GM06990 (cell line): ENCODE results near the gene MAGI2.

Source experiments
- DNase-seq: peaks from one replicate; pipeline ENCODE4 v3.0.0-alpha.2; 2011; ENCODE audit not compliant: insufficient read length; ENCODE audit errors: extremely low read depth
- H3K27me3 ChIP-seq: replicated peaks from 2 replicates; pipeline ENCODE4 v1.6.0; 2011; ENCODE audit warnings: low read length; ENCODE audit not compliant: control insufficient read depth, insufficient read depth
- H3K36me3 ChIP-seq: 2 replicates; pipeline ENCODE4 v1.5.1; 2011; ENCODE audit warnings: low read length; ENCODE audit not compliant: control insufficient read depth, insufficient read depth
- H3K4me3 ChIP-seq: replicated peaks from 2 replicates; pipeline ENCODE4 v1.5.1; 2011; ENCODE audit warnings: low read depth, mild to moderate bottlenecking, control low read depth, low read length
- CTCF ChIP-seq: IDR thresholded peaks from 2 replicates; pipeline ENCODE4 v1.5.1; 2011; ENCODE audit warnings: low read length, control low read depth, mild to moderate bottlenecking, inconsistent platforms; ENCODE audit not compliant: insufficient read depth, poor library complexity, severe bottlenecking

MAGI2 gene

GRCh38 chr7:78062214-78062613, 1391.3 kb downstream of the MAGI2 start:
- no peak for DNase-seq
- H3K27me3 ChIP-seq, result no peaks in the 10 kb centered on the region; the same call in 1 of the 2 replicates
- H3K36me3 ChIP-seq, result no peaks in the 10 kb centered on the region
- H3K4me3 ChIP-seq, result no peak overlapping the region
- no peak for TF ChIP-seq CTCF

GRCh38 chr7:78057571-78057970, 1395.9 kb downstream of the MAGI2 start:
- no peaks in the 10 kb centered on the region; the same call in 1 of the 2 replicates for H3K27me3 ChIP-seq
- H3K36me3 ChIP-seq, result no peaks in the 10 kb centered on the region
- TF ChIP-seq CTCF, result no peak
- DNase-seq, result no peak
- no peak overlapping the region for H3K4me3 ChIP-seq

GRCh38 chr7:78055599-78055998, 1397.9 kb downstream of the MAGI2 start:
- DNase-seq, result no peak
- no peak overlapping the region for H3K4me3 ChIP-seq
- no peak for TF ChIP-seq CTCF
- no peaks in the 10 kb centered on the region; the same call in 1 of the 2 replicates for H3K27me3 ChIP-seq
- H3K36me3 ChIP-seq, result no peaks in the 10 kb centered on the region

GRCh38 chr7:78055001-78055573, 1398.4 kb downstream of the MAGI2 start:
- TF ChIP-seq CTCF, result no peak
- H3K4me3 ChIP-seq, result no peak overlapping the region
- H3K27me3 ChIP-seq, result no peaks in the 10 kb centered on the region
- H3K36me3 ChIP-seq, result no peaks in the 10 kb centered on the region
- no peak for DNase-seq

- no peaks in the 10 kb centered on the region for H3K27me3 ChIP-seq
- H3K4me3 ChIP-seq, result no peak overlapping the region
- TF ChIP-seq CTCF, result no peak
- H3K36me3 ChIP-seq, result no peaks in the 10 kb centered on the region
- no peak for DNase-seq
Observed at GRCh38 chr7:78052112-78052511, 1401.4 kb downstream of the MAGI2 start.

- no peak for DNase-seq
- Histone ChIP-seq H3K4me3 (no peak overlapping the region), H3K36me3 (no peaks in the 10 kb centered on the region), H3K27me3 (no peaks in the 10 kb centered on the region)
- no peak for TF ChIP-seq CTCF
Observed at GRCh38 chr7:78047800-78048199, 1405.7 kb downstream of the MAGI2 start.
